GM12872 (cell line): ENCODE data around the gene ACAP2.

Experiments
- TF ChIP-seq, protein P1 (sequence below): IDR thresholded peaks from 3 replicates; pipeline ENCODE4 v1.5.1; 2011; ENCODE audit warnings: low read depth, mild to moderate bottlenecking, low read length, moderate library complexity; ENCODE audit not compliant: insufficient read depth

Gene ACAP2

DNA sequence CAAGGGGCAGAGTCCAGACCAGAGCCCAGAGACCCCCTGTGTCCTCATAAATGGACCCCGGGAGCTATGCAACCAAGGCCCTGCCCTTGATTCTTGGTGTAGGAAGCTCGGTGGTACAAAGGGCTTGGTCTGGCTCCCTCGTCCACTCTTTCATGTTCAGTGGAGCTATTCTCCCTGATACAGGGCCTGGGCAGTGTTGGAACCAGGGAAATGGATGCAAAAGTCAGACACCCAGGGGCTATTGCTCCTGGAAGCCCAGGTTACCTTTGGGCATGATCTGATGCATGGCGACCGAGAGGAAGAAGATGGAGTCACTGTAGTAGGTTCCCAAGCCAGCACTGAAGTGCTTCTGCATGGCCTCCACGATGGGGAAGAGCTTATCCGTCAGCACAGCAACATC, 216.4 kb downstream of the ACAP2 start:
- TF ChIP-seq, protein P1, sequence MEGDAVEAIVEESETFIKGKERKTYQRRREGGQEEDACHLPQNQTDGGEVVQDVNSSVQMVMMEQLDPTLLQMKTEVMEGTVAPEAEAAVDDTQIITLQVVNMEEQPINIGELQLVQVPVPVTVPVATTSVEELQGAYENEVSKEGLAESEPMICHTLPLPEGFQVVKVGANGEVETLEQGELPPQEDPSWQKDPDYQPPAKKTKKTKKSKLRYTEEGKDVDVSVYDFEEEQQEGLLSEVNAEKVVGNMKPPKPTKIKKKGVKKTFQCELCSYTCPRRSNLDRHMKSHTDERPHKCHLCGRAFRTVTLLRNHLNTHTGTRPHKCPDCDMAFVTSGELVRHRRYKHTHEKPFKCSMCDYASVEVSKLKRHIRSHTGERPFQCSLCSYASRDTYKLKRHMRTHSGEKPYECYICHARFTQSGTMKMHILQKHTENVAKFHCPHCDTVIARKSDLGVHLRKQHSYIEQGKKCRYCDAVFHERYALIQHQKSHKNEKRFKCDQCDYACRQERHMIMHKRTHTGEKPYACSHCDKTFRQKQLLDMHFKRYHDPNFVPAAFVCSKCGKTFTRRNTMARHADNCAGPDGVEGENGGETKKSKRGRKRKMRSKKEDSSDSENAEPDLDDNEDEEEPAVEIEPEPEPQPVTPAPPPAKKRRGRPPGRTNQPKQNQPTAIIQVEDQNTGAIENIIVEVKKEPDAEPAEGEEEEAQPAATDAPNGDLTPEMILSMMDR, result no peak

DNA sequence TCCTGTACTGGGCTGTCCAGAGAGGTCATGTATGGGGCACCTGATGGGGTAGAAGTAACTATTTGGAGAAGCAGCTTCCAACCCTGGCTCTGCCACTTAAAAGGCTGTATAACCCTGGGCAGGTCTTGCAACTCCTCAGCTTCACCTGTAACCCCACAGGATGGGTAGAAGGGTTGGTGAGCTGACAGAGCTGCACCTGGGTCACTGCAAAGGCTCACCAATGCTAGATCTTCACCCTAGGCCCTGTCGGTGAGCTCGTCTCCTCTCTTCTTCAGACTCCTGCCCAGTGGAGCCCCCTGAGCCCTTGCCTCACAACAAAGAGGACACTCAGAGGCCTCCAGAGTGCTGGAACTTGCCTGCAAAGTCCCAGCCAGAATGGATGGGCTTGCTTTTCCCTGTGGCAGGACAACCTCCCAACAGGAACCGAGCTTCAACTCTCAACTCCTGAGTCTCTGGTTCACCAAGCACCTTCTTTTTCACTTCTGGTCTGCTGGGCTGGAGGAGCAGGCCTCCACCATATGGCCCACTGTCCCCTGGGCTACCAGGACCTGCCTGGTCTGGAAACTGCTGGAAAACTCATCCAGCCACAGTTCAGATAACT, 217.7 kb downstream of the ACAP2 start:
- TF ChIP-seq, protein P1, result no peak
